HFFc6 (cell line): ENCODE measurements around the gene INPP5D. TPM values are rescaled to one million over a fixed set of nuclear protein-coding genes. Genes with fewer than 3 reads are reported as not detected.

Experiments used
- DNase-seq: peaks from one replicate; pipeline ENCODE4 v3.0.0-alpha.2; 2018
- H3K27ac Mint-ChIP-seq: 2 replicates; pipeline ENCODE4 v1.8.0; 2020; ENCODE audit warnings: mild to moderate bottlenecking, mixed read lengths
- H3K27me3 Mint-ChIP-seq: 2 replicates; pipeline ENCODE4 v1.8.0; 2021; ENCODE audit warnings: mild to moderate bottlenecking, moderate library complexity, mixed read lengths; ENCODE audit not compliant: insufficient read depth
- H3K36me3 Mint-ChIP-seq: 2 replicates; pipeline ENCODE4 v1.8.0; 2021; ENCODE audit warnings: low read depth, mixed read lengths
- H3K4me1 Mint-ChIP-seq: 2 replicates; pipeline ENCODE4 v1.8.0; 2020; ENCODE audit warnings: low read depth, mixed read lengths
- H3K4me3 Mint-ChIP-seq: 2 replicates; pipeline ENCODE4 v1.8.0; 2020; ENCODE audit warnings: mild to moderate bottlenecking, moderate library complexity, mixed read lengths
- H3K9me3 Mint-ChIP-seq: 2 replicates; pipeline ENCODE4 v1.8.0; 2020; ENCODE audit warnings: mild to moderate bottlenecking, mixed read lengths
- CTCF ChIP-seq: fragments of 200-600 bp; sonication (generic); IDR thresholded peaks from 2 replicates; pipeline ENCODE4 v1.5.0; 2021; ENCODE audit warnings: antibody characterized with exemption, mild to moderate bottlenecking
- total RNA-seq, 6 experiments: library from RNA; stranded (reverse); fragmentation: NEBNext Ultra II Directional; extraction: Animal tissue kit (Norgen Biotek cat#: 25700); gene quantifications; 2 replicates in 1 of 6; 3 replicates in 5 of 6; pipeline ENCODE4 v1.2.3, GENCODE V29; 2021

Gene INPP5D
- total RNA-seq, 6 experiments from 2014 or later = 0.19 to 0.66 (median 0.43) TPM; not detected in 1

DNA sequence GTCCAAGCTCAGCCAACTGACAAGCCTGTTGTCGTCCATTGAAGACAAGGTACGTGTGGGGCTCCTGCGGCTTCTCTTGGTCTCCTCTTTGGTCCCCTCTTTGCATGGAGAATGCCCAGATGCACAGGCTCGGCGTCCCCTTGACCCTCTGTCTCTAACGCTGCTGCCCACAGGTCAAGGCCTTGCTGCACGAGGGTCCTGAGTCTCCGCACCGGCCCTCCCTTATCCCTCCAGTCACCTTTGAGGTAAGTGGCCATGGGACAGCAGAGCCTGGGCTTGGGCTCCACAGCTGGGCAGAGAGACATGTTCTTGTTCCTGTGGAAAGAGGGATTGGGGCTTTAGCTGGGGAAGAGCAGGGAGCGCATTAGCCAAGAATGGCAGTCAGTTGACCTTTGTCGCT is 86.1 kb downstream of the INPP5D start:
- H3K27ac Mint-ChIP-seq = no peak overlapping the region
- no peak for TF ChIP-seq CTCF
- no peak overlapping the region for H3K4me3 Mint-ChIP-seq
- H3K9me3 Mint-ChIP-seq = peaks cover 12% of the 10 kb centered on the region
- H3K36me3 Mint-ChIP-seq = no peaks in the 10 kb centered on the region
- H3K4me1 Mint-ChIP-seq = no peaks in the 10 kb centered on the region
- no peak for DNase-seq
- peaks cover 34% of the 10 kb centered on the region for H3K27me3 Mint-ChIP-seq

GRCh38 chr2:233147136-233147828 is 87.1 kb downstream of the INPP5D start:
- TF ChIP-seq CTCF = no peak
- Mint-ChIP-seq H3K4me1 (no peaks in the 10 kb centered on the region), H3K4me3 (no peak overlapping the region), H3K27ac (no peak overlapping the region), H3K9me3 (peaks cover 12% of the 10 kb centered on the region), H3K27me3 (peaks cover 35% of the 10 kb centered on the region), H3K36me3 (no peaks in the 10 kb centered on the region)
- no peak for DNase-seq

DNA sequence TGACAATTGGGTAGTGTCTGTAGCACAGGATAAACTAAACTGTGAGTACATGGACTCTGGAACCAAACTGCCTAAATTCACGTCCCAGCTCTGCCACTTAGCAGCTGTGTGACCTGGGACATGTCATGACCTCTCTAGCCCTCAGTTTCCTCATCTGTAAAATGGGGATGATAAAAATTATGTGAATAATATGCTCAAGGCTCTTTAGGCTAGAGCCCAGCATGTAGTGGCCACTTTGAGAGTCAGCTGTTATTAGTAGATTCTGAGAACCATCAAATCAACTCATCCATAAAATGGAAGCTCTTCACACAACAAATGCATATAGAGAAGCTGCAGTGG is 87.7 kb downstream of the INPP5D start:
- no peak overlapping the region for H3K4me3 Mint-ChIP-seq
- H3K27me3 Mint-ChIP-seq = peaks cover 32% of the 10 kb centered on the region

GRCh38 chr2:233148354-233148753 is 88.2 kb downstream of the INPP5D start:
- Mint-ChIP-seq H3K27ac (no peak overlapping the region), H3K9me3 (peaks cover 12% of the 10 kb centered on the region), H3K4me3 (no peak overlapping the region), H3K27me3 (peaks cover 32% of the 10 kb centered on the region), H3K36me3 (no peaks in the 10 kb centered on the region), H3K4me1 (peaks cover 7% of the 10 kb centered on the region; the same call in 1 of the 2 replicates)
- DNase-seq = no peak
- no peak for TF ChIP-seq CTCF

More for the DNA sequence above, 87.7 kb downstream of the INPP5D start:
- TF ChIP-seq CTCF = no peak
- DNase-seq = no peak
- Mint-ChIP-seq H3K27ac (no peak overlapping the region), H3K9me3 (peaks cover 12% of the 10 kb centered on the region), H3K4me1 (peaks cover 4% of the 10 kb centered on the region; the same call in 1 of the 2 replicates), H3K36me3 (no peaks in the 10 kb centered on the region)

DNA sequence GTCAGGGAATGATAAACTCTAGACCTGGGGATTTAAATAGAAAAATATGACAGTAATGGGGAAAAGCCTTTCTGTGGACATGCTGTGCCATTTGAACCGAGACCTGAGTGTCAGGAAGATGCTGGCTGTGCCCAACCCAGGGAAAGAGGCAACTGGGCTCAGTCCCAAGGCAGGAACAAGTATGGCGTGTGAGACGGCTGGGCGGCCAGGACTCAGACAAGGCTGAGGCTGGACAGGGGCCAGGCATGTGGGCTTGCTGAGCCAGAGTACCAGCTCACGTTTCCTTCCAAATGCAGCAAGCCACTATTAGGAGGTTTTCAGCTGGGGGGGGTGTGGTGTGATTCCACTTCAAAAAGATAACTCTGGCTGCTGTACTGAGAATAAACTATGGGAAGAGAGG is 92.4 kb downstream of the INPP5D start:
- Mint-ChIP-seq H3K27ac (no peak overlapping the region), H3K9me3 (peaks cover 12% of the 10 kb centered on the region; the same call in 1 of the 2 replicates), H3K4me3 (no peak overlapping the region), H3K36me3 (no peaks in the 10 kb centered on the region), H3K27me3 (peaks cover 26% of the 10 kb centered on the region), H3K4me1 (peaks cover 7% of the 10 kb centered on the region; the same call in 1 of the 2 replicates)
- no peak for DNase-seq
- TF ChIP-seq CTCF = no peak
